Smooth muscle cell (in vitro differentiated cells): ENCODE measurements around the gene TYK2. TPM values are rescaled to one million over a fixed set of nuclear protein-coding genes. Genes with fewer than 3 reads are reported as not detected.

Experiments used
- DNase-seq: peaks from one replicate; lab custom pipeline; 2025; ENCODE audit not compliant: unreplicated experiment; lab: John Stamatoyannopoulos, UW
- H2AFZ ChIP-seq: fragments of 200-600 bp; sonication (generic); 2 replicates; pipeline ENCODE4 v1.6.0; 2016; ENCODE audit warnings: antibody characterized with exemption, low read depth, mild to moderate bottlenecking
- H3F3A ChIP-seq: fragments of 200-600 bp; sonication (generic); 2 replicates; pipeline ENCODE4 v1.6.0; 2017; ENCODE audit warnings: antibody characterized with exemption, low read depth
- H3K27ac ChIP-seq: fragments of 200-600 bp; sonication (generic); 2 replicates; pipeline ENCODE4 v1.5.1; 2016; ENCODE audit warnings: low read depth, mild to moderate bottlenecking
- H3K27me3 ChIP-seq: fragments of 200-600 bp; sonication (generic); 2 replicates; pipeline ENCODE4 v1.6.1; 2016; ENCODE audit warnings: low read depth, mild to moderate bottlenecking
- H3K36me3 ChIP-seq: fragments of 200-600 bp; sonication (generic); 2 replicates; pipeline ENCODE4 v1.5.1; 2016; ENCODE audit warnings: low read depth
- H3K4me1 ChIP-seq: fragments of 200-600 bp; sonication (generic); 2 replicates; pipeline ENCODE4 v1.5.1; 2016; ENCODE audit warnings: low read depth
- H3K4me2 ChIP-seq: fragments of 200-600 bp; sonication (generic); 2 replicates; pipeline ENCODE4 v1.6.0; 2016; ENCODE audit warnings: mild to moderate bottlenecking
- H3K4me3 ChIP-seq: fragments of 200-600 bp; sonication (generic); 2 replicates; pipeline ENCODE4 v1.5.1; 2016; ENCODE audit warnings: mild to moderate bottlenecking
- H3K79me2 ChIP-seq: fragments of 200-600 bp; sonication (generic); 2 replicates; pipeline ENCODE4 v1.6.0; 2016; ENCODE audit warnings: low read depth, mild to moderate bottlenecking
- H3K9ac ChIP-seq: fragments of 200-600 bp; sonication (generic); 2 replicates; pipeline ENCODE4 v1.6.0; 2016; ENCODE audit warnings: low read depth
- H3K9me3 ChIP-seq: fragments of 200-600 bp; sonication (generic); replicated peaks from 2 replicates; pipeline ENCODE4 v1.5.1; 2016; ENCODE audit warnings: low read depth
- H4K20me1 ChIP-seq: fragments of 200-600 bp; sonication (generic); 2 replicates; pipeline ENCODE4 v1.6.0; 2016; ENCODE audit warnings: low read depth
- WGBS: methylation state at CpG from one replicate; pipeline ENCODE4 v1.1.7; 2016; ENCODE audit warnings: low lambda C conversion rate; 5-methylcytosine and 5-hydroxymethylcytosine counted together
- polyA plus RNA-seq: library from polyadenylated mRNA; unstranded; fragments of >200 nt; fragmentation: Nextera tagmentation; extraction: Ambion mirVana; gene quantifications from 2 replicates; pipeline ENCODE4 v1.2.1, GENCODE V29; 2016
- total RNA-seq: library from RNA; depleted of rRNA; stranded (reverse); fragments of >200 nt; gene quantifications from 2 replicates; pipeline ENCODE4 v1.2.3, GENCODE V29; 2014
- TF ChIP-seq, protein P1 (sequence below): fragments of 200-600 bp; sonication (generic); IDR thresholded peaks from 2 replicates; pipeline ENCODE4 v1.5.1; 2017; ENCODE audit warnings: borderline replicate concordance, mild to moderate bottlenecking, antibody characterized with exemption; ENCODE audit not compliant: insufficient read depth, poor library complexity, severe bottlenecking

Gene TYK2
- total and polyA plus RNA-seq, 2 experiments from 2014 or later: 53.1 to 98.4 TPM

- TF ChIP-seq, protein P1, sequence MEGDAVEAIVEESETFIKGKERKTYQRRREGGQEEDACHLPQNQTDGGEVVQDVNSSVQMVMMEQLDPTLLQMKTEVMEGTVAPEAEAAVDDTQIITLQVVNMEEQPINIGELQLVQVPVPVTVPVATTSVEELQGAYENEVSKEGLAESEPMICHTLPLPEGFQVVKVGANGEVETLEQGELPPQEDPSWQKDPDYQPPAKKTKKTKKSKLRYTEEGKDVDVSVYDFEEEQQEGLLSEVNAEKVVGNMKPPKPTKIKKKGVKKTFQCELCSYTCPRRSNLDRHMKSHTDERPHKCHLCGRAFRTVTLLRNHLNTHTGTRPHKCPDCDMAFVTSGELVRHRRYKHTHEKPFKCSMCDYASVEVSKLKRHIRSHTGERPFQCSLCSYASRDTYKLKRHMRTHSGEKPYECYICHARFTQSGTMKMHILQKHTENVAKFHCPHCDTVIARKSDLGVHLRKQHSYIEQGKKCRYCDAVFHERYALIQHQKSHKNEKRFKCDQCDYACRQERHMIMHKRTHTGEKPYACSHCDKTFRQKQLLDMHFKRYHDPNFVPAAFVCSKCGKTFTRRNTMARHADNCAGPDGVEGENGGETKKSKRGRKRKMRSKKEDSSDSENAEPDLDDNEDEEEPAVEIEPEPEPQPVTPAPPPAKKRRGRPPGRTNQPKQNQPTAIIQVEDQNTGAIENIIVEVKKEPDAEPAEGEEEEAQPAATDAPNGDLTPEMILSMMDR: no peak
- H3K4me2 ChIP-seq: peak overlapping the region; percentile 99
- no peak for DNase-seq
- H3F3A ChIP-seq: no peaks in the 10 kb centered on the region
- no peaks in the 10 kb centered on the region for H3K36me3 ChIP-seq
- H3K4me1 ChIP-seq: peaks cover 12% of the 10 kb centered on the region
- peaks cover 32% of the 10 kb centered on the region for H3K79me2 ChIP-seq
- H4K20me1 ChIP-seq: peaks cover 24% of the 10 kb centered on the region
- 47% methylated on average over 26 of the region's 43 CpGs for WGBS
- H3K9me3 ChIP-seq: no peaks in the 10 kb centered on the region
- H3K27ac ChIP-seq: no peak overlapping the region
- H3K27me3 ChIP-seq: no peaks in the 10 kb centered on the region
- peak overlapping the region; percentile 72 for H3K4me3 ChIP-seq
- H2AFZ ChIP-seq: peak overlapping the region; percentile 92
- H3K9ac ChIP-seq: peak overlapping the region; percentile 95
These were observed 24.8 kb upstream of the TYK2 start for GRCh38 chr19:10404888-10405820.

GRCh38 chr19:10403137-10404021 lies 23.0 kb upstream of the TYK2 start, which contains the start of gene CDC37:
Gene CDC37, minus strand, starts transcription at chr19:10403542. Its CDS starts 63 bp downstream, at chr19:10403479.
- DNase-seq: peak; percentile 86
- Histone ChIP-seq H3K9ac (peak within 1 kb of the TSS; percentile 95), H3K27ac (peak within 1 kb of the TSS; percentile 91), H4K20me1 (peaks cover 41% of the 10 kb centered on the region), H3F3A (no peaks in the 10 kb centered on the region), H3K4me3 (peak within 1 kb of the TSS; percentile 72), H2AFZ (peak within 1 kb of the TSS; percentile 92), H3K27me3 (no peaks in the 10 kb centered on the region), H3K36me3 (no peaks in the 10 kb centered on the region), H3K4me2 (peak within 1 kb of the TSS; percentile 99), H3K4me1 (peaks cover 12% of the 10 kb centered on the region), H3K79me2 (peaks cover 49% of the 10 kb centered on the region), H3K9me3 (no peaks in the 10 kb centered on the region)
- TF ChIP-seq, protein P1: no peak
- under 1% methylated on average over 68 of the region's 69 CpGs for WGBS

DNA sequence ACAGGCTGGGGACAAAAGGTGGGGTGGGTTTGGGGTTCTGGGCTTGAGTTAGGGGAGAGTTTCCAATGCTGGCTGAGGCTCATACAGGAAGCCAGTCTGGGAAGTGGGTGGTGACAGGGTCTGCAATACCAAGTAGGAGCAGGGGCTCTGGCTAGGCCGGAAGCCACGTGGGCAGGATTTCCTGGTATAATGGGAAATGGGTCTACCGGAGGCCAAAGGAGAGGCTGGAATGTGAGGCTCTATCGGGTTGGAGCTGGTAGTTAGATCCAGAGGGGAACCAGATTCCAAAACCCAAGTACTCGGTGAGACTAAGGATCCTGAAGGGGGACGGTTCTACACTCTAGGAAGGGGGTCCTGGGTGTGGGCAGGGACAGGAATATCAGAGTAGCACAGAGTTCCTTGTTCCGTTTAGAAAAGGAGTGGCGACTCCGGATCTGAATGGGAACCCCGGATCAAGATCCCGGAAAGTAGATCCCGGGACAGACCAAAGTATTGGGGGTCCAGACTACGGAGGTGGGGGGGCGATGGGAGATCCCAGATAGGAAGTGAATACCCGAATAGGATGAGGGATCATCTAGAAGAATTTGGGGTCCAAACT lies 22.2 kb upstream of the TYK2 start:
- H3F3A ChIP-seq: no peaks in the 10 kb centered on the region
- DNase-seq: no peak

More for the DNA sequence above, 22.2 kb upstream of the TYK2 start:
- H2AFZ ChIP-seq: peak overlapping the region; percentile 26
- peak overlapping the region; percentile 64 for H3K27ac ChIP-seq
- peaks cover 58% of the 10 kb centered on the region for H3K79me2 ChIP-seq
- peaks cover 12% of the 10 kb centered on the region for H3K4me1 ChIP-seq
- 4% methylated on average over 15 of the region's 15 CpGs for WGBS
- H3K27me3 ChIP-seq: no peaks in the 10 kb centered on the region
- H3K4me2 ChIP-seq: peak overlapping the region; percentile 99
- peaks cover 50% of the 10 kb centered on the region for H4K20me1 ChIP-seq
- TF ChIP-seq, protein P1: no peak
- peak overlapping the region; percentile 88 for H3K9ac ChIP-seq
- no peaks in the 10 kb centered on the region for H3K9me3 ChIP-seq
- H3K4me3 ChIP-seq: peak overlapping the region; percentile 72
- no peaks in the 10 kb centered on the region for H3K36me3 ChIP-seq
